Suppressor macrophage (primary cell): ENCODE data around the gene USP54.

Experiments
- DNase-seq, 4 experiments: peaks; one replicate each; pipeline ENCODE4 v3.0.0-alpha.2; 2020 to 2022

USP54 gene

GRCh38 chr10:73460897-73461296, 130.2 kb downstream of the USP54 start:
- DNase-seq, result no peak

- DNase-seq, result no peak
These were observed 131.3 kb downstream of the USP54 start for GRCh38 chr10:73459683-73460314.

GRCh38 chr10:73456187-73456890, 134.8 kb downstream of the USP54 start:
- DNase-seq, result no peak

- no peak for DNase-seq
These were observed 142.0 kb downstream of the USP54 start for GRCh38 chr10:73449113-73449512.

GRCh38 chr10:73448384-73448783, 142.8 kb downstream of the USP54 start:
- no peak for DNase-seq
